GM23338 (cell line): ENCODE results near the gene UNC45A. TPM values are rescaled to one million over a fixed set of nuclear protein-coding genes. Genes with fewer than 3 reads are reported as not detected.

Experiments used
- ATAC-seq: fragments of 200-7000 bp; cut with Tn5 transposase; 3 replicates; pipeline ENCODE4 v1.9.1; 2020
- DNase-seq: peaks from one replicate; pipeline ENCODE4 v3.0.0-alpha.2; 2015; ENCODE audit warnings: low spot score
- H2AFZ ChIP-seq: fragments of 200-600 bp; sonication (generic); 2 replicates; pipeline ENCODE4 v1.8.0; 2016; ENCODE audit warnings: antibody characterized with exemption, mild to moderate bottlenecking, moderate library complexity
- H3F3A ChIP-seq: fragments of 200-600 bp; sonication (generic); replicated peaks from 2 replicates; pipeline ENCODE4 v1.8.0; 2017; ENCODE audit warnings: antibody characterized with exemption, mixed run types, low read depth
- H3K27ac ChIP-seq: fragments of 200-600 bp; sonication (generic); 2 replicates; pipeline ENCODE4 v1.6.1; 2016; ENCODE audit warnings: low read depth
- H3K27me3 ChIP-seq: fragments of 200-600 bp; sonication (generic); 2 replicates; pipeline ENCODE4 v1.8.0; 2016; ENCODE audit warnings: mild to moderate bottlenecking, mixed run types, moderate library complexity; ENCODE audit not compliant: insufficient read depth
- H3K36me3 ChIP-seq: fragments of 200-600 bp; sonication (generic); 2 replicates; pipeline ENCODE4 v1.8.0; 2016; ENCODE audit warnings: mild to moderate bottlenecking; ENCODE audit not compliant: insufficient read depth
- H3K4me1 ChIP-seq: fragments of 200-600 bp; sonication (generic); 2 replicates; pipeline ENCODE4 v1.8.0; 2016; ENCODE audit warnings: mild to moderate bottlenecking, moderate library complexity; ENCODE audit not compliant: insufficient read depth
- H3K4me2 ChIP-seq: fragments of 200-600 bp; sonication (generic); 2 replicates; pipeline ENCODE4 v1.7.1; 2017; ENCODE audit warnings: mixed run types
- H3K4me3 ChIP-seq: fragments of 200-600 bp; sonication (generic); 2 replicates; pipeline ENCODE4 v1.6.1; 2016; ENCODE audit warnings: mixed run types
- H3K79me2 ChIP-seq: fragments of 200-600 bp; sonication (generic); replicated peaks from 2 replicates; pipeline ENCODE4 v1.8.0; 2017; ENCODE audit warnings: mild to moderate bottlenecking; ENCODE audit not compliant: insufficient read depth
- H3K9me2 ChIP-seq: fragments of 200-600 bp; sonication (generic); 2 replicates; pipeline ENCODE4 v1.8.0; 2017; ENCODE audit not compliant: insufficient read depth
- H4K20me1 ChIP-seq: fragments of 200-600 bp; sonication (generic); replicated peaks from 2 replicates; pipeline ENCODE4 v1.8.0; 2017; ENCODE audit warnings: mild to moderate bottlenecking; ENCODE audit not compliant: insufficient read depth
- H3K27ac Mint-ChIP-seq: 2 replicates; pipeline ENCODE4 v1.8.0; 2020; ENCODE audit warnings: inconsistent platforms, mild to moderate bottlenecking, moderate library complexity, mixed read lengths
- H3K27me3 Mint-ChIP-seq: 3 replicates; pipeline ENCODE4 v1.8.0; 2022; ENCODE audit warnings: low read depth, mild to moderate bottlenecking, moderate library complexity, mixed read lengths, inconsistent platforms; ENCODE audit not compliant: insufficient read depth, poor library complexity
- H3K36me3 Mint-ChIP-seq: 3 replicates; pipeline ENCODE4 v1.8.0; 2021; ENCODE audit warnings: low read depth, mild to moderate bottlenecking, inconsistent platforms, moderate library complexity, mixed read lengths
- H3K4me1 Mint-ChIP-seq: 3 replicates; pipeline ENCODE4 v1.8.0; 2020; ENCODE audit warnings: mild to moderate bottlenecking, inconsistent platforms, mixed read lengths
- H3K4me3 Mint-ChIP-seq: 3 replicates; pipeline ENCODE4 v1.8.0; 2021; ENCODE audit warnings: moderate library complexity, mild to moderate bottlenecking, inconsistent platforms, mixed read lengths
- H3K9me3 Mint-ChIP-seq: 3 replicates; pipeline ENCODE4 v1.8.0; 2020; ENCODE audit warnings: moderate library complexity, mild to moderate bottlenecking, inconsistent platforms, mixed read lengths
- ETS1 ChIP-seq: IDR thresholded peaks from 2 replicates; pipeline ENCODE4 v1.6.1; 2016; ENCODE audit warnings: antibody characterized with exemption
- EZH2 ChIP-seq: fragments of 200-600 bp; sonication (generic); IDR thresholded peaks from one replicate; pipeline ENCODE4 v1.8.0; 2017; ENCODE audit warnings: antibody characterized with exemption, mild to moderate bottlenecking, low read depth; ENCODE audit not compliant: unreplicated experiment
- EZH2phosphoT487 ChIP-seq: fragments of 200-600 bp; sonication (generic); IDR thresholded peaks from one replicate; pipeline ENCODE4 v1.8.1; 2018; ENCODE audit warnings: antibody characterized with exemption; ENCODE audit not compliant: unreplicated experiment
- JUNB ChIP-seq: IDR thresholded peaks from one replicate; pipeline ENCODE4 v1.6.1; 2016; ENCODE audit warnings: antibody characterized with exemption; ENCODE audit not compliant: unreplicated experiment
- NANOG ChIP-seq: IDR thresholded peaks from 2 replicates; pipeline ENCODE4 v1.6.1; 2016; ENCODE audit warnings: antibody characterized with exemption, borderline replicate concordance
- POLR2AphosphoS5 ChIP-seq: IDR thresholded peaks from 2 replicates; pipeline ENCODE4 v1.6.1; 2016; ENCODE audit warnings: antibody characterized with exemption, low read depth
- REST ChIP-seq: IDR thresholded peaks from one replicate; pipeline ENCODE4 v1.6.1; 2018; ENCODE audit warnings: antibody characterized with exemption; ENCODE audit not compliant: unreplicated experiment
- STAT1 ChIP-seq: IDR thresholded peaks from one replicate; pipeline ENCODE4 v1.6.1; 2016; ENCODE audit warnings: antibody characterized with exemption; ENCODE audit not compliant: unreplicated experiment
- ZNF114 ChIP-seq: fragments of 250-450 bp; sonication (Bioruptor Pico); IDR thresholded peaks from 2 replicates; pipeline ENCODE4 v1.5.0; 2020; ENCODE audit warnings: mild to moderate bottlenecking, moderate library complexity
- ZNF462 ChIP-seq: fragments of 250-450 bp; sonication (Bioruptor Pico); IDR thresholded peaks from 2 replicates; pipeline ENCODE4 v1.5.0; 2020; ENCODE audit warnings: mild to moderate bottlenecking, moderate library complexity
- polyA plus RNA-seq: library from polyadenylated mRNA; unstranded; fragments of >200 nt; fragmentation: Nextera tagmentation; extraction: Ambion mirVana; gene quantifications from 2 replicates; pipeline ENCODE4 v1.2.1, GENCODE V29; 2016
- total RNA-seq: library from RNA; depleted of rRNA; stranded (reverse); fragments of >200 nt; shearing (Covaris generic); gene quantifications from 2 replicates; pipeline ENCODE4 v1.2.3, GENCODE V29; 2014

Gene UNC45A
- total and polyA plus RNA-seq, 2 experiments from 2014 or later, result 40.2 to 86.8 TPM

- Histone ChIP-seq H3K79me2 (no peaks in the 10 kb centered on the region), H3K36me3 (peaks cover 7% of the 10 kb centered on the region; the same call in 1 of the 2 replicates)
These were observed 15.0 kb downstream of the UNC45A start for GRCh38 chr15:90949979-90950675.

GRCh38 chr15:90950676-90951075, 15.6 kb downstream of the UNC45A start:
- Histone ChIP-seq H3K4me2 (no peak overlapping the region), H2AFZ (no peak overlapping the region), H3K27ac (no peak overlapping the region), H3K4me3 (no peak overlapping the region), H3K79me2 (no peaks in the 10 kb centered on the region), H4K20me1 (no peaks in the 10 kb centered on the region), H3K36me3 (peaks cover 7% of the 10 kb centered on the region; the same call in 1 of the 2 replicates), H3K4me1 (peaks cover 2% of the 10 kb centered on the region), H3K27me3 (no peaks in the 10 kb centered on the region), H3F3A (peaks cover 10% of the 10 kb centered on the region; the same call in 1 of the 2 replicates), H3K9me2 (no peaks in the 10 kb centered on the region)
- H3K27me3 Mint-ChIP-seq, result peaks cover 9% of the 10 kb centered on the region
- peaks cover 65% of the 10 kb centered on the region for H3K36me3 Mint-ChIP-seq
- no peaks in the 10 kb centered on the region; the same call in 2 of the 3 replicates for H3K9me3 Mint-ChIP-seq
- no peak overlapping the region for H3K4me3 Mint-ChIP-seq
- no peak for ATAC-seq
- no peak for DNase-seq
- H3K4me1 Mint-ChIP-seq, result no peaks in the 10 kb centered on the region; the same call in 2 of the 3 replicates
- no peak overlapping the region for H3K27ac Mint-ChIP-seq
- no peak for TF ChIP-seq STAT1
- no peak for TF ChIP-seq NANOG
- no peak for TF ChIP-seq EZH2
- TF ChIP-seq JUNB, result no peak
- TF ChIP-seq ZNF462 (CRISPR knock-in tag), result no peak
- no peak for TF ChIP-seq POLR2AphosphoS5
- no peak for TF ChIP-seq REST
- no peak for TF ChIP-seq ETS1
- TF ChIP-seq EZH2phosphoT487, result no peak
- no peak for TF ChIP-seq ZNF114 (CRISPR knock-in tag)

More at GRCh38 chr15:90949979-90950675, 15.0 kb downstream of the UNC45A start:
- H3F3A ChIP-seq, result peaks cover 6% of the 10 kb centered on the region; the same call in 1 of the 2 replicates
- no peak overlapping the region for H3K4me2 ChIP-seq
- Mint-ChIP-seq H3K27ac (no peak overlapping the region), H3K9me3 (no peaks in the 10 kb centered on the region; the same call in 2 of the 3 replicates), H3K4me1 (no peaks in the 10 kb centered on the region), H3K36me3 (peaks cover 66% of the 10 kb centered on the region), H3K27me3 (peaks cover 9% of the 10 kb centered on the region), H3K4me3 (no peak overlapping the region)
- no peaks in the 10 kb centered on the region for H3K27me3 ChIP-seq
- no peak overlapping the region for H3K27ac ChIP-seq
- no peaks in the 10 kb centered on the region for H4K20me1 ChIP-seq
- DNase-seq (no peak), ATAC-seq (no peak)
- no peak overlapping the region for H3K4me3 ChIP-seq
- no peaks in the 10 kb centered on the region for H3K4me1 ChIP-seq
- H2AFZ ChIP-seq, result no peak overlapping the region
- H3K9me2 ChIP-seq, result no peaks in the 10 kb centered on the region
- no peak for TF ChIP-seq EZH2phosphoT487
